Thoracic aorta (tissue), 2 donors: ENCODE data around the gene PRICKLE1. TPM values are rescaled to one million over a fixed set of nuclear protein-coding genes. Genes with fewer than 3 reads are reported as not detected.

Experiments used
- ATAC-seq: fragments of 150-250 bp; one replicate; pipeline ENCODE4 v1.8.0; 2017; ENCODE audit warnings: low read depth; ENCODE audit not compliant: insufficient number of reproducible peaks, low FRiP score
- DNase-seq: peaks from one replicate; pipeline ENCODE4 v3.0.0-alpha.2; 2020; ENCODE audit warnings: low spot score
- H3K27ac ChIP-seq, 2 donors: fragments of 200-600 bp; sonication (generic); 1 replicate in 1 of 2; 2 replicates in 1 of 2; pipeline ENCODE4 v1.5.1; 2016; ENCODE audit warnings: mild to moderate bottlenecking in 2 of 2, moderate library complexity in 2 of 2
- H3K27me3 ChIP-seq: fragments of 200-600 bp; sonication (generic); replicated peaks from 2 replicates; pipeline ENCODE4 v1.6.0; 2016; ENCODE audit warnings: mild to moderate bottlenecking; ENCODE audit not compliant: insufficient read depth
- H3K36me3 ChIP-seq: fragments of 200-600 bp; sonication (generic); one replicate; pipeline ENCODE4 v1.5.1; 2016
- H3K4me1 ChIP-seq, 2 donors: fragments of 200-600 bp; sonication (generic); 1 replicate in 1 of 2; 2 replicates in 1 of 2; pipeline versions ENCODE4 v1.5.1 to v1.6.0; 2016; ENCODE audit warnings: low read depth in 2 of 2, mild to moderate bottlenecking in 1 of 2; ENCODE audit not compliant: control insufficient read depth in 1 of 2
- H3K4me3 ChIP-seq: fragments of 200-600 bp; sonication (generic); 2 replicates; pipeline ENCODE4 v1.5.1; 2016; ENCODE audit warnings: mild to moderate bottlenecking
- H3K9me3 ChIP-seq: fragments of 200-600 bp; sonication (generic); 2 replicates; pipeline ENCODE4 v1.5.1; 2016
- CTCF ChIP-seq: fragments of 200-600 bp; sonication (generic); IDR thresholded peaks from one replicate; pipeline ENCODE4 v1.5.1; 2019; ENCODE audit warnings: antibody characterized with exemption
- total RNA-seq, 2 donors: library from RNA; depleted of rRNA; stranded (reverse); fragments of >200 nt; gene quantifications; one replicate each; pipeline versions ENCODE4 v1.1.0 to v1.2.3, GENCODE V29; 2016

The PRICKLE1 gene
- total RNA-seq, 2 donors from 2014 or later = 3.9 to 11.5 TPM

GRCh38 chr12:42432517-42433140 lies 156.9 kb downstream of the PRICKLE1 start:
- peaks cover 7% of the 10 kb centered on the region for H3K36me3 ChIP-seq
- ATAC-seq = no peak
- no peak for DNase-seq
- H3K9me3 ChIP-seq = no peaks in the 10 kb centered on the region
- no peak overlapping the region for H3K27ac ChIP-seq
- H3K4me3 ChIP-seq = no peak overlapping the region
- H3K27me3 ChIP-seq = no peaks in the 10 kb centered on the region
- no peak for TF ChIP-seq CTCF
- H3K4me1 ChIP-seq = no peaks in the 10 kb centered on the region

GRCh38 chr12:42428850-42429249 lies 160.7 kb downstream of the PRICKLE1 start:
- ATAC-seq (no peak), DNase-seq (no peak)
- Histone ChIP-seq H3K27me3 (no peaks in the 10 kb centered on the region), H3K27ac (no peak overlapping the region), H3K4me1 (peaks cover 2 to 8% of the 10 kb centered on the region in 2 donors), H3K9me3 (no peaks in the 10 kb centered on the region), H3K36me3 (peaks cover 7% of the 10 kb centered on the region), H3K4me3 (no peak overlapping the region)
- no peak for TF ChIP-seq CTCF

- TF ChIP-seq CTCF = no peak
- H3K27me3 ChIP-seq = no peaks in the 10 kb centered on the region
- H3K9me3 ChIP-seq = no peaks in the 10 kb centered on the region
- ATAC-seq (no peak), DNase-seq (no peak)
- H3K27ac ChIP-seq = no peak overlapping the region
- peaks cover 4% of the 10 kb centered on the region for H3K36me3 ChIP-seq
- H3K4me3 ChIP-seq = no peak overlapping the region
- H3K4me1 ChIP-seq = peaks cover 13 to 28% of the 10 kb centered on the region in 2 donors
Measured at GRCh38 chr12:42426746-42427145, 162.8 kb downstream of the PRICKLE1 start.

GRCh38 chr12:42422785-42423184 lies 166.8 kb downstream of the PRICKLE1 start:
- ATAC-seq = no peak
- H3K4me1 ChIP-seq = peaks cover 13 to 41% of the 10 kb centered on the region in 2 donors
- peak overlapping the region; percentile 60 to 79 for H3K27ac ChIP-seq
- H3K4me3 ChIP-seq = peak overlapping the region; percentile 43
- DNase-seq = no peak
- H3K9me3 ChIP-seq = no peaks in the 10 kb centered on the region
- no peaks in the 10 kb centered on the region for H3K36me3 ChIP-seq
- TF ChIP-seq CTCF = no peak
- no peaks in the 10 kb centered on the region for H3K27me3 ChIP-seq

GRCh38 chr12:42421844-42422779 lies 167.4 kb downstream of the PRICKLE1 start:
- no peak for TF ChIP-seq CTCF
- peaks cover 13 to 41% of the 10 kb centered on the region in 2 donors for H3K4me1 ChIP-seq
- H3K4me3 ChIP-seq = peak overlapping the region; percentile 43
- DNase-seq = no peak
- peak overlapping the region; percentile 60 to 79 for H3K27ac ChIP-seq
- H3K27me3 ChIP-seq = no peaks in the 10 kb centered on the region
- H3K36me3 ChIP-seq = no peaks in the 10 kb centered on the region
- no peaks in the 10 kb centered on the region for H3K9me3 ChIP-seq
- peak; percentile 99 for ATAC-seq
